ENCODE measurements around the gene CLHC1. TPM values are rescaled to one million over a fixed set of nuclear protein-coding genes. Genes with fewer than 3 reads are reported as not detected.

The CLHC1 gene
- total RNA-seq, 1 experiment from 2014 or later: 9.2 TPM

DNA sequence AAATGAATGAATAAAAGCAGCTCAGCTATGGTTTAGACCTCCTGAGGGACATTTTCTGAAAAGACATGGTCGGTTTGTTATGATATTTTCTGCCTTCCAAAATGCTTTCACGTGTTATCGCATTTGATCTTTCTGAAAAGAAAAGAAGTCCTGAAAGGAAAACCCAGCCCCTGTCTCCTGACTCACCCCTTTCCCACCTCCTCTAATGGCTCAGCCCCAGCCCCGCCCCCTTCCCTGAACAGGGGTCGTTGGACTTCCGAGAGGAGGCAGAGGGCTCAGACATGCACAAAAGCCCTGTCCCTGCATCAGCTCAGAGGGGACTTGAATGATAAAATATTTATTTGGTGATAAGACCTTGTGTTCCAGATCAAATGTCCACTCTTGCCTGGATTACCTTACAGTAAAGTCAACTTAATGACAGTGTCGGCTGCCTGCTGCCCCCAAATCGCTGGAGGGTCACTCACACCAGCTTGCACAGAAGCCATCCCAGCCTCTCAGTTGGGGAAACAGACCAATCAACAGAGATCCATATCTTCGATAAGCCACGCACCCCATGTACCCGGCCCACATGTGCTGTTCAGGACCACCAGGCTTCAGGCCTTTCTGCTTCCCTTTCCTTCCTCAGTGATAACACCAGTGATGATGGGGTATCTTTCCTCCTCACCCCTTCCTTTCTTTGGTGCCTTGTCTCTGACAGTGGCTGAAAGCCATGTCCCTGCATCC is 69.6 kb downstream of the CLHC1 start:
- H3K4me2 ChIP-seq (ENCODE audit: insufficient read depth, insufficient read length, low read length): no peak overlapping the region
- H4K20me1 ChIP-seq (ENCODE audit: control insufficient read depth, insufficient read depth, insufficient read length): no peaks in the 10 kb centered on the region
- TF ChIP-seq, protein P1, sequence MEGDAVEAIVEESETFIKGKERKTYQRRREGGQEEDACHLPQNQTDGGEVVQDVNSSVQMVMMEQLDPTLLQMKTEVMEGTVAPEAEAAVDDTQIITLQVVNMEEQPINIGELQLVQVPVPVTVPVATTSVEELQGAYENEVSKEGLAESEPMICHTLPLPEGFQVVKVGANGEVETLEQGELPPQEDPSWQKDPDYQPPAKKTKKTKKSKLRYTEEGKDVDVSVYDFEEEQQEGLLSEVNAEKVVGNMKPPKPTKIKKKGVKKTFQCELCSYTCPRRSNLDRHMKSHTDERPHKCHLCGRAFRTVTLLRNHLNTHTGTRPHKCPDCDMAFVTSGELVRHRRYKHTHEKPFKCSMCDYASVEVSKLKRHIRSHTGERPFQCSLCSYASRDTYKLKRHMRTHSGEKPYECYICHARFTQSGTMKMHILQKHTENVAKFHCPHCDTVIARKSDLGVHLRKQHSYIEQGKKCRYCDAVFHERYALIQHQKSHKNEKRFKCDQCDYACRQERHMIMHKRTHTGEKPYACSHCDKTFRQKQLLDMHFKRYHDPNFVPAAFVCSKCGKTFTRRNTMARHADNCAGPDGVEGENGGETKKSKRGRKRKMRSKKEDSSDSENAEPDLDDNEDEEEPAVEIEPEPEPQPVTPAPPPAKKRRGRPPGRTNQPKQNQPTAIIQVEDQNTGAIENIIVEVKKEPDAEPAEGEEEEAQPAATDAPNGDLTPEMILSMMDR (conservative IDR thresholded peaks at IDR 0.05): no peak
- H2BK20ac ChIP-seq (ENCODE audit: low read depth, low read length, poor library complexity, severe bottlenecking): no peak overlapping the region
- H4K5ac ChIP-seq (ENCODE audit: insufficient read length, low read depth, low read length): no peak overlapping the region
- Mint-ChIP-seq H3K27me3 (ENCODE audit: low read depth) (no peaks in the 10 kb centered on the region), H3K4me3 (no peak overlapping the region), H3K36me3 (ENCODE audit: insufficient read depth in 1 of 3, low read depth in 3 of 3) (no peaks in the 10 kb centered on the region), H3K27ac (peak overlapping the region in 2 of 3 experiments; percentile 11 to 62; a peak in 3 of 7 replicates), H3K4me1 (peaks cover 46 to 51% of the 10 kb centered on the region in 2 experiments), H3K9me3 (no peaks in the 10 kb centered on the region)
- H2BK5ac ChIP-seq (ENCODE audit: insufficient read length, low read length): no peak overlapping the region
- H4K8ac ChIP-seq (replicated peaks; ENCODE audit: insufficient read length, low read depth, low read length): no peak overlapping the region
- H3K23me2 ChIP-seq (ENCODE audit: insufficient read length, low read depth, low read length, poor library complexity, severe bottlenecking): no peaks in the 10 kb centered on the region
- no peak overlapping the region for H3K9ac ChIP-seq (ENCODE audit: extremely low read depth, insufficient read length, low read length)
- no CpG with 5 or more reads among the region's 11 CpGs for WGBS (ENCODE audit: extremely low coverage, insufficient read length, low lambda C conversion rate)
- H3K14ac ChIP-seq (ENCODE audit: insufficient read depth, low read length): no peak overlapping the region
- no peak overlapping the region for H2BK120ac ChIP-seq (ENCODE audit: low read depth, low read length, poor library complexity, severe bottlenecking)
- H3K56ac ChIP-seq (ENCODE audit: insufficient read length, low read depth, low read length): no peak overlapping the region
- no peak overlapping the region for H3T11ph ChIP-seq (ENCODE audit: low read length)
- no peaks in the 10 kb centered on the region for H3K79me2 ChIP-seq (ENCODE audit: insufficient read depth, low read length)
- H2AFZ ChIP-seq (ENCODE audit: low read length): no peak overlapping the region
- H2BK15ac ChIP-seq (ENCODE audit: low read depth, low read length): no peak overlapping the region
- H3K79me1 ChIP-seq (ENCODE audit: insufficient read depth, low read depth, low read length, poor library complexity, severe bottlenecking): no peaks in the 10 kb centered on the region
- H3K27ac ChIP-seq (ENCODE audit: insufficient read length, low read depth, low read length): no peak overlapping the region
- no peaks in the 10 kb centered on the region for H3K27me3 ChIP-seq (ENCODE audit: insufficient read depth, low read length)
- DNase-seq: peak; percentile 57
- H3K4ac ChIP-seq (ENCODE audit: low read depth, low read length): no peak overlapping the region
- H2BK12ac ChIP-seq (ENCODE audit: insufficient read length, low read depth, low read length): no peak overlapping the region
- H2AK5ac ChIP-seq (ENCODE audit: insufficient read length, low read length): no peak overlapping the region
- H3K18ac ChIP-seq (ENCODE audit: insufficient read length, low read depth, low read length): no peak overlapping the region
- no peaks in the 10 kb centered on the region for H3K9me3 ChIP-seq (ENCODE audit: control insufficient read depth, low read depth, low read length)
- peaks cover 11% of the 10 kb centered on the region; the same call in 1 of the 2 replicates for H3K4me1 ChIP-seq (ENCODE audit: insufficient read depth, low read length)
- no peak overlapping the region for H4K91ac ChIP-seq (ENCODE audit: insufficient read length, low read depth, low read length)
- no peak overlapping the region for H3K23ac ChIP-seq (ENCODE audit: insufficient read length, low read depth, low read length)

Data from H9 (cell line).